ENCODE data around the gene WIPF2. TPM values are rescaled to one million over a fixed set of nuclear protein-coding genes. Genes with fewer than 3 reads are reported as not detected.

WIPF2 gene
- total and polyA plus RNA-seq, 2 donors (not counting 1 experiment from before 2014, with no cell fraction given), result 7.7 to 48.4 TPM

GRCh38 chr17:40241252-40241834, 22.2 kb downstream of the WIPF2 start:
- 100% methylated on average over 2 of the region's 4 CpGs for WGBS (ENCODE audit: insufficient coverage)
- no peaks in the 10 kb centered on the region for H3K27me3 ChIP-seq (replicated peaks in 1 of 4; ENCODE audit: control extremely low read depth in 1 of 4, control insufficient read depth in 3 of 4, insufficient read depth in 4 of 4, low read length in 3 of 4)
- DNase-seq (no peak), ATAC-seq (ENCODE audit: low read depth) (no peak)
- no peak overlapping the region for H3K4me3 ChIP-seq (ENCODE audit: control extremely low read depth in 1 of 5, extremely low read depth in 1 of 5, insufficient read depth in 1 of 5, low read depth in 2 of 5, low read length in 4 of 5)
- no peaks in the 10 kb centered on the region for H3K4me1 ChIP-seq (ENCODE audit: control insufficient read depth in 2 of 2, insufficient read depth in 2 of 2, low read length in 2 of 2)
- H3K9me3 ChIP-seq (ENCODE audit: control extremely low read depth in 1 of 3, control insufficient read depth in 2 of 3, insufficient read depth in 1 of 3, low read length in 2 of 3), result no peaks in the 10 kb centered on the region
- Mint-ChIP-seq H3K27me3 (no peaks in the 10 kb centered on the region), H3K4me3 (no peak overlapping the region), H3K9me3 (ENCODE audit: insufficient read depth) (no peaks in the 10 kb centered on the region), H3K27ac (no peak overlapping the region), H3K4me1 (peaks cover 31% of the 10 kb centered on the region)
- H4K20me1 ChIP-seq (ENCODE audit: control insufficient read depth, insufficient read depth, low read length, poor library complexity, severe bottlenecking), result peaks cover 83% of the 10 kb centered on the region
- no peak for TF ChIP-seq EZH2 (IDR thresholded peaks at IDR 0.05; ENCODE audit: borderline replicate concordance, insufficient read depth, low read depth, low read length, poor library complexity, severe bottlenecking)
- no peak for TF ChIP-seq CTCF (IDR thresholded peaks at IDR 0.05)
- H3K4me2 ChIP-seq (replicated peaks; ENCODE audit: low read depth, low read length, poor library complexity, severe bottlenecking), result no peak overlapping the region
- POLR2A ChIA-PET, result no interaction called here
- intact Hi-C loops (cut with micrococcal nuclease), result no loop called here
- no peak overlapping the region for H3K9ac ChIP-seq (ENCODE audit: low read length)
- H2AFZ ChIP-seq (ENCODE audit: insufficient read depth, low read depth, low read length, poor library complexity, severe bottlenecking), result no peak overlapping the region
- H3K36me3 ChIP-seq (replicated peaks in 1 of 2; ENCODE audit: control extremely low read depth in 1 of 2, control insufficient read depth in 1 of 2, extremely low read depth in 1 of 2, insufficient read depth in 2 of 2, low read length in 1 of 2), result peaks cover 2 to 15% of the 10 kb centered on the region in 2 experiments
- CTCF ChIA-PET, result interaction anchor here (0.6 to 1.1 kb wide), 2 partner anchors 231 to 1454 kb away, joined by 3 to 4 read pairs; no protein-coding TSS in a partner anchor
- H3K27ac ChIP-seq (ENCODE audit: low read length in 2 of 2), result no peak overlapping the region
- H3K79me2 ChIP-seq (ENCODE audit: control insufficient read depth, insufficient read depth, low read length), result peaks cover 99% of the 10 kb centered on the region

- peaks cover 2 to 15% of the 10 kb centered on the region in 2 experiments for H3K36me3 ChIP-seq (replicated peaks in 1 of 2; ENCODE audit: control extremely low read depth in 1 of 2, control insufficient read depth in 1 of 2, extremely low read depth in 1 of 2, insufficient read depth in 2 of 2, low read length in 1 of 2)
- DNase-seq (no peak), ATAC-seq (ENCODE audit: low read depth) (no peak)
- intact Hi-C loops (cut with micrococcal nuclease), result no loop called here
- no peak overlapping the region for H3K4me3 ChIP-seq (ENCODE audit: control extremely low read depth in 1 of 5, extremely low read depth in 1 of 5, insufficient read depth in 1 of 5, low read depth in 2 of 5, low read length in 4 of 5)
- H3K27ac ChIP-seq (ENCODE audit: low read length in 2 of 2), result no peak overlapping the region
- no peak overlapping the region for H3K4me3 Mint-ChIP-seq
- peaks cover 98% of the 10 kb centered on the region for H3K79me2 ChIP-seq (ENCODE audit: control insufficient read depth, insufficient read depth, low read length)
- peaks cover 82% of the 10 kb centered on the region for H4K20me1 ChIP-seq (ENCODE audit: control insufficient read depth, insufficient read depth, low read length, poor library complexity, severe bottlenecking)
- no peaks in the 10 kb centered on the region for H3K9me3 Mint-ChIP-seq (ENCODE audit: insufficient read depth)
- no peaks in the 10 kb centered on the region for H3K27me3 Mint-ChIP-seq
- H3K4me1 Mint-ChIP-seq, result peaks cover 31% of the 10 kb centered on the region
- 93% methylated on average over 3 of the region's 3 CpGs for WGBS (ENCODE audit: insufficient coverage)
- no peaks in the 10 kb centered on the region for H3K4me1 ChIP-seq (ENCODE audit: control insufficient read depth in 2 of 2, insufficient read depth in 2 of 2, low read length in 2 of 2)
- no peaks in the 10 kb centered on the region for H3K9me3 ChIP-seq (ENCODE audit: control extremely low read depth in 1 of 3, control insufficient read depth in 2 of 3, insufficient read depth in 1 of 3, low read length in 2 of 3)
- no peak overlapping the region for H3K4me2 ChIP-seq (replicated peaks; ENCODE audit: low read depth, low read length, poor library complexity, severe bottlenecking)
- CTCF ChIA-PET, result interaction anchor here (0.7 to 2.4 kb wide), 2 partner anchors 17 to 41 kb away, joined by 3 to 9 read pairs; no protein-coding TSS in a partner anchor
- H3K9ac ChIP-seq (ENCODE audit: low read length), result no peak overlapping the region
- POLR2A ChIA-PET, result interaction anchor here (1.1 kb wide), 1 partner anchor 8 kb away, joined by 10 read pairs; no protein-coding TSS in a partner anchor
- no peak overlapping the region for H3K27ac Mint-ChIP-seq
- no peak overlapping the region for H2AFZ ChIP-seq (ENCODE audit: insufficient read depth, low read depth, low read length, poor library complexity, severe bottlenecking)
- H3K27me3 ChIP-seq (replicated peaks in 1 of 4; ENCODE audit: control extremely low read depth in 1 of 4, control insufficient read depth in 3 of 4, insufficient read depth in 4 of 4, low read length in 3 of 4), result no peaks in the 10 kb centered on the region
- TF ChIP-seq CTCF (IDR thresholded peaks at IDR 0.05) (no peak), EZH2 (IDR thresholded peaks at IDR 0.05; ENCODE audit: borderline replicate concordance, insufficient read depth, low read depth, low read length, poor library complexity, severe bottlenecking) (no peak)
These were observed 23.7 kb downstream of the WIPF2 start for GRCh38 chr17:40242774-40243173.
